GM19193 (cell line): ENCODE data around the gene KIN.

Experiments
- POLR2A ChIP-seq: IDR thresholded peaks from 4 replicates; pipeline ENCODE4 v1.6.1; 2011; ENCODE audit not compliant: insufficient read depth, insufficient read length; ENCODE audit errors: extremely low read depth

The KIN gene

DNA sequence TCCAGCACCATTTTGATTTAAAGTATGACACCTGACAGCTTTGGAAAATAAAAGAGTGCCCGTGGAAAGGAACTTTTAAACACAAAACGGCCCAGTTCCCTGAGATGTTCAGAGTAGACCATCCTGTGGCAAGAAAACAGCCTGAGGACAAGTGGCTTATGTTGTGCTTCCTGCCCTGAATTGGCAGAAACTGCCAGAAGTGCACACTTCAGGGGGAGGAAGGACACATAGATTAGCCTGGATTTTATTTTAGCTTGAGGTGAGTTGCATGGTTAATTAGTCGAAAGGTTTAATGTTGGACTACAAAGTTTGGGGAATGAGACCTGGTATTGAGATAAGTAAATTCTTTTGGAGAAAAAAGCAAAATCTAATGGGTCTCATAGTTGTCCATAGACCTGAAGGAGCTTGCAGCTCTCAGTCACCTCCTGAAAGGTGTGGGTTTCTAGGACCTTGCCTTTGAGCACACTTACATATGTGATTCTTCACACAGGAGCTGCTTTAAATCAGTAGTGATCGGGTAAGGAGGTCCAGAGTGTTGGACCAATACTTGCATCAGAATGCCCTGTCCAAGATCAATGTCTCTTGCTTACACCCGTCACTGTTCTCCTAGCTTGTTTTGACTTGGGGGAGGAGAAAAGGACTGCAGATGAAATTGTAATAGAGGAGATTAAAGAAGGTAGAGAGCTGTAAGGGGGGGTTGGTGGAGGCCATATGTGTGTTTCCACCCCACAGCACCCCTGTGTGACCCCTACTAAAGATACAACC, 79.8 kb downstream of the KIN start:
- TF ChIP-seq POLR2A = no peak

DNA sequence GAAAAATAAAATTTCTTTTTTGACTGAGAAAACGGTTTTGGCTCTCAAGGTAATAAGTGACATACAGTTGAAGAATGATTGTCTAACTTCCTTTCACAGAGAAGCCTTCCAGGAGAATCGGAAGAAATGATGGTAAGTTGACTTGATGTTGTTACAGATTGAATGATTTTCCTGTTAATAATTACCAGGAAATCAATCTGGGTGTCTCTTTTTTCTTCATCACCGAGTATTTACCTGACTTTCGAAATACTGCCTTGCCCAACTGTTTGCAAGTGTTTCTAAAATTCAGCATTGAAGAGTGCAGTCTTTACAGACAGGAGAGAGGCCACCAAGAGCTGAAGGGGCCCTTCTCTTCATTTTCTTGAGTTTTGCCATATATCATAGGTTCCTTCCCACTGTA, 80.7 kb downstream of the KIN start:
- TF ChIP-seq POLR2A = no peak

- no peak for TF ChIP-seq POLR2A
Measured at GRCh38 chr10:7706534-7707073, 81.2 kb downstream of the KIN start.

GRCh38 chr10:7705341-7705740, 82.5 kb downstream of the KIN start:
- no peak for TF ChIP-seq POLR2A

DNA sequence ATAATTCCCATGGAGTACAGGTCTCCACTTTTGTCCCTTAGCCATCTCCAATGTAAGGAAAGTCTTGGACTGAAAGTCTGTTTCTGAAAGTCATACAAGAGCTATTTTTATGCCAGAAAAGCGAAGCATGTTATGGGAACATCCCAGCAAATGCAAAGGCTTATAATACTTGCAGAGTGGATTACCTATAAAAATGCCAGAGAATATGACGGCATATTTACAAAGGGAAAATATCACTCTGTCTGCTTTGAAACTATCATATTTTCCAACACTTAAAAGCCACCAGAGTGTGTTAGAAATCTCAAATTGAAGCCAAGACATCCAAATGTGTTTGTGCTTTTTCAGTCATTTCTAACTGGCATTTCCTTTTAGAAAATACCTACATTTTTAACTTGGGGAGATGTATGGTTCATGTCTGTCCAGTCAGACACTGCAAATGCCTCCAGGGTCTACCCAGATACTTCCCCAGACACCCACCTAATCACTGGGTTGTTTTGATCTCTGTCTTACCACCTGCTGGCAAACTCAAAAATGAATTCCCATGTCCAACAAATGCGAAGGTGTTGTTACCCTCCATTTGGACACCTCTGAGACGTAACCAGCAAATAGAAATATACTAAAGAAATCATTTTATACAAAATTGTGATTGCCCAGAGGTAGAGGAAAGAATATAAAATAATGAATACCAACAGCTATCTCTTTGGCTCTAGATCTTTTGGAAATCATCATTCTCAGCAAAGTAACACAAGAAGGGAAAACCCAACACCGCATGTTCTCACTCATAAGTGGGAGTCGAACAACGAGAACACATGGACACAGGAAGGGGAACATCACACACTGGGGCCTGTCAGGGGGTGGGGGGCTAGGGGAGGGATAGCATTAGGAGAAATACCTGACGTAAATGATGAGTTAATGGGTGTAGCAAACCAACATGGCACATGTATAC, 83.4 kb downstream of the KIN start:
- no peak for TF ChIP-seq POLR2A

GRCh38 chr10:7703140-7703539, 84.7 kb downstream of the KIN start, which contains the start of gene ITIH2:
TSS of gene ITIH2 (plus strand) at chr10:7703316. CDS start at chr10:7703435, 119 bp downstream.
- no peak for TF ChIP-seq POLR2A

GRCh38 chr10:7702288-7702812, 85.4 kb downstream of the KIN start:
- no peak for TF ChIP-seq POLR2A

- TF ChIP-seq POLR2A = no peak
Measured at GRCh38 chr10:7701158-7701742, 86.5 kb downstream of the KIN start.
